GM21723 (cell line): ENCODE data around the gene GPATCH1.
"Not testable (repeated sequence)": the region's sequence is repeated elsewhere in the genome, so short reads cannot be mapped to it uniquely, and the experiment has no call there.

Source experiments
- ATAC-seq: cut with Tn5 transposase; IDR thresholded peaks from one replicate; pipeline ENCODE4 v1.9.1; 2021; ENCODE audit warnings: mild to moderate bottlenecking, moderate library complexity; ENCODE audit not compliant: unreplicated experiment

The GPATCH1 gene

GRCh38 chr19:33110137-33110910 lies 29.3 kb downstream of the GPATCH1 start:
- ATAC-seq = no peak

GRCh38 chr19:33111587-33111986 lies 30.6 kb downstream of the GPATCH1 start:
- no peak for ATAC-seq

GRCh38 chr19:33114312-33114711 lies 33.3 kb downstream of the GPATCH1 start:
- no peak for ATAC-seq

GRCh38 chr19:33117501-33117900 lies 36.5 kb downstream of the GPATCH1 start:
- no peak for ATAC-seq

GRCh38 chr19:33118643-33119042 lies 37.7 kb downstream of the GPATCH1 start:
- ATAC-seq = no peak

- ATAC-seq = no peak
Observed at GRCh38 chr19:33124207-33125098, 43.5 kb downstream of the GPATCH1 start.

- ATAC-seq = peak; percentile 74
Observed at GRCh38 chr19:33125929-33126388, 45.0 kb downstream of the GPATCH1 start.

- ATAC-seq = not testable (repeated sequence)
Observed at GRCh38 chr19:33126712-33127111, 45.7 kb downstream of the GPATCH1 start.

- ATAC-seq = no peak
Observed at GRCh38 chr19:33129901-33130300, 48.9 kb downstream of the GPATCH1 start.

GRCh38 chr19:33130433-33130832 lies 49.5 kb downstream of the GPATCH1 start:
- ATAC-seq = no peak

GRCh38 chr19:33132021-33132420 lies 51.0 kb downstream of the GPATCH1 start, which contains the start of gene WDR88:
Gene WDR88, plus strand, starts transcription at chr19:33132114. Its CDS starts 56 bp downstream, at chr19:33132170.
- no peak for ATAC-seq

GRCh38 chr19:33132425-33132824 lies 51.4 kb downstream of the GPATCH1 start:
- no peak for ATAC-seq

- no peak for ATAC-seq
Observed at GRCh38 chr19:33133438-33134031, 52.6 kb downstream of the GPATCH1 start.

- no peak for ATAC-seq
Observed at GRCh38 chr19:33134571-33135041, 53.6 kb downstream of the GPATCH1 start.

- ATAC-seq = no peak
Observed at GRCh38 chr19:33139165-33139564, 58.2 kb downstream of the GPATCH1 start.

- ATAC-seq = peak; percentile 54
Observed at GRCh38 chr19:33143897-33144405, 63.0 kb downstream of the GPATCH1 start.

- ATAC-seq = no peak
Observed at GRCh38 chr19:33146209-33146608, 65.2 kb downstream of the GPATCH1 start.

- ATAC-seq = no peak
Observed at GRCh38 chr19:33147538-33147937, 66.6 kb downstream of the GPATCH1 start.

- no peak for ATAC-seq
Observed at GRCh38 chr19:33150852-33151518, 70.0 kb downstream of the GPATCH1 start.

- no peak for ATAC-seq
Observed at GRCh38 chr19:33152176-33152575, 71.2 kb downstream of the GPATCH1 start.
